Measurements from ENCODE around the gene DTNA.

DTNA gene

GRCh38 chr18:34820360-34821065, 110.4 kb downstream of the DTNA start:
- no peak overlapping the region for H3K4me3 ChIP-seq (ENCODE audit: low read depth, low read length)
- DNase-seq (ENCODE audit: low read depth), result no peak
- no peak for TF ChIP-seq CTCF (IDR thresholded peaks at IDR 0.05; ENCODE audit: insufficient read depth, low read depth, low read length, missing control alignments)

- no peak for DNase-seq (ENCODE audit: low read depth)
- TF ChIP-seq CTCF (IDR thresholded peaks at IDR 0.05; ENCODE audit: insufficient read depth, low read depth, low read length, missing control alignments), result no peak
Observed at GRCh38 chr18:34821669-34822210, 111.6 kb downstream of the DTNA start.

GRCh38 chr18:34828093-34828492, 118.0 kb downstream of the DTNA start:
- DNase-seq (ENCODE audit: low read depth), result no peak
- no peak overlapping the region for H3K4me3 ChIP-seq (ENCODE audit: low read depth, low read length)
- TF ChIP-seq CTCF (IDR thresholded peaks at IDR 0.05; ENCODE audit: insufficient read depth, low read depth, low read length, missing control alignments), result no peak

More at GRCh38 chr18:34821669-34822210, 111.6 kb downstream of the DTNA start:
- no peak overlapping the region for H3K4me3 ChIP-seq (ENCODE audit: low read depth, low read length)

- no peak for TF ChIP-seq CTCF (IDR thresholded peaks at IDR 0.05; ENCODE audit: insufficient read depth, low read depth, low read length, missing control alignments)
- DNase-seq (ENCODE audit: low read depth), result peak; percentile 27
- H3K4me3 ChIP-seq (ENCODE audit: low read depth, low read length), result no peak overlapping the region
Observed at GRCh38 chr18:34834897-34835296, 124.8 kb downstream of the DTNA start.

GRCh38 chr18:34835466-34835865, 125.4 kb downstream of the DTNA start:
- H3K4me3 ChIP-seq (ENCODE audit: low read depth, low read length), result no peak overlapping the region
- no peak for TF ChIP-seq CTCF (IDR thresholded peaks at IDR 0.05; ENCODE audit: insufficient read depth, low read depth, low read length, missing control alignments)
- DNase-seq (ENCODE audit: low read depth), result no peak

- DNase-seq (ENCODE audit: low read depth), result no peak
- TF ChIP-seq CTCF (IDR thresholded peaks at IDR 0.05; ENCODE audit: insufficient read depth, low read depth, low read length, missing control alignments), result no peak
- H3K4me3 ChIP-seq (ENCODE audit: low read depth, low read length), result no peak overlapping the region
Observed at GRCh38 chr18:34837769-34838272, 127.7 kb downstream of the DTNA start.

Data from GM12865 (cell line).